Kidney (tissue), 14 donors: Measurements from ENCODE around the gene RIMKLB. TPM values are rescaled to one million over a fixed set of nuclear protein-coding genes. Genes with fewer than 3 reads are reported as not detected.

Experiments used
- DNase-seq, 5 donors: peaks; one replicate each; pipeline ENCODE4 v3.0.0-alpha.2; 2013 to 2020
- FAIRE-seq: peaks from 2 replicates; lab custom pipeline; 2012; peaks lifted over from hg19 to GRCh38; lab: Jason Lieb, UNC
- H3K27ac ChIP-seq, 2 donors: one replicate each; pipeline ENCODE4 v1.7.0; 2013; ENCODE audit warnings: low read depth in 2 of 2, low read length in 2 of 2, inconsistent platforms in 1 of 2
- H3K27me3 ChIP-seq: one replicate; pipeline ENCODE4 v1.7.1; 2013; ENCODE audit warnings: low read length, inconsistent platforms; ENCODE audit not compliant: control insufficient read depth, insufficient read depth
- H3K36me3 ChIP-seq, 3 donors: one replicate each; pipeline versions ENCODE4 v1.7.0 to v1.7.1; 2013; ENCODE audit warnings: low read length in 3 of 3, control low read depth in 1 of 3, inconsistent platforms in 1 of 3; ENCODE audit not compliant: insufficient read depth in 3 of 3, control insufficient read depth in 2 of 3
- H3K4me1 ChIP-seq, 3 donors: one replicate each; pipeline versions ENCODE4 v1.7.0 to v1.7.1; 2013; ENCODE audit warnings: low read length in 3 of 3, inconsistent platforms in 1 of 3, low read depth in 1 of 3; ENCODE audit not compliant: control insufficient read depth in 2 of 3, insufficient read depth in 2 of 3
- H3K4me3 ChIP-seq, 3 donors: one replicate each; pipeline versions ENCODE4 v1.7.0 to v1.8.1; 2013; ENCODE audit warnings: low read length in 3 of 3, control low read depth in 1 of 3, inconsistent platforms in 1 of 3
- H3K9ac ChIP-seq, 3 donors: one replicate each; pipeline versions ENCODE4 v1.7.0 to v1.7.1; 2013; ENCODE audit warnings: low read length in 3 of 3, control low read depth in 1 of 3, inconsistent platforms in 1 of 3
- H3K9me3 ChIP-seq, 3 donors: one replicate each; pipeline versions ENCODE4 v1.7.0 to v1.7.1; 2013; ENCODE audit warnings: low read length in 3 of 3, control low read depth in 1 of 3, inconsistent platforms in 1 of 3; ENCODE audit not compliant: control insufficient read depth in 2 of 3, insufficient read depth in 1 of 3
- CTCF ChIP-seq: IDR thresholded peaks from 3 replicates; pipeline ENCODE4 v1.5.1; 2012; ENCODE audit warnings: mild to moderate bottlenecking, moderate library complexity, borderline replicate concordance; ENCODE audit not compliant: insufficient read depth; ENCODE audit errors: extremely low read depth
- intact Hi-C: fragments of 100-400 bp; cut with DNase I; formaldehyde crosslinking; loops from one replicate; pipeline ENCODE4 v1.11.1; 2022
- polyA plus RNA-seq: library from polyadenylated mRNA; stranded (reverse); fragments of 350-450 nt; fragmentation: Illumina TruSeq; extraction: RNeasy Lipid Tissue Mini Kit (QIAGEN cat#74804); gene quantifications from one replicate; pipeline ENCODE4 v1.2.3, GENCODE V29; 2014; ENCODE audit warnings: low read depth, low replicate concordance; ENCODE audit not compliant: insufficient read depth
- total RNA-seq: library from RNA; stranded (reverse); fragmentation: NEBNext Ultra II Directional; extraction: Animal tissue kit (Norgen Biotek cat#: 25700); gene quantifications from one replicate; pipeline ENCODE4 v1.2.1, GENCODE V29; 2021
- donor health status: control.
- donor health status: control.
- donor health status: control.
- donor health status: control.
- donor health status: control.
- donor health status: DM: yes; HTN: yes; CAD: no.
- donor health status: Normal renal cell carcinoma (clear cell type).

The RIMKLB gene
- total and polyA plus RNA-seq, 2 donors from 2014 or later: 38.0 to 45.5 TPM

- H3K27ac ChIP-seq: peak overlapping the region; percentile 40 to 54
- TF ChIP-seq CTCF: no peak
- DNase-seq (peak in 1 of 5 donors; percentile 38), FAIRE-seq (no peak)
- no peaks in the 10 kb centered on the region for H3K27me3 ChIP-seq
- H3K9me3 ChIP-seq: no peaks in the 10 kb centered on the region
- peaks cover 0 to 6% (median 4%) of the 10 kb centered on the region in 3 donors for H3K4me1 ChIP-seq
- peak overlapping the region in 1 of 3 donors; percentile 52 for H3K9ac ChIP-seq
- intact Hi-C loops: no loop called here
- no peaks in the 10 kb centered on the region for H3K36me3 ChIP-seq
- peak overlapping the region in 2 of 3 donors; percentile 42 to 54 for H3K4me3 ChIP-seq
Measured at GRCh38 chr12:8709124-8709830, 11.5 kb downstream of the RIMKLB start.

GRCh38 chr12:8712572-8712971 is 14.8 kb downstream of the RIMKLB start:
- intact Hi-C loops: no loop called here
- TF ChIP-seq CTCF: no peak
- H3K36me3 ChIP-seq: no peaks in the 10 kb centered on the region
- no peak overlapping the region for H3K9ac ChIP-seq
- no peak overlapping the region for H3K4me3 ChIP-seq
- no peak for DNase-seq
- no peaks in the 10 kb centered on the region for H3K9me3 ChIP-seq
- FAIRE-seq: no peak
- no peaks in the 10 kb centered on the region for H3K27me3 ChIP-seq
- peaks cover 0 to 6% (median 4%) of the 10 kb centered on the region in 3 donors for H3K4me1 ChIP-seq
- no peak overlapping the region for H3K27ac ChIP-seq

GRCh38 chr12:8722286-8722800 is 24.6 kb downstream of the RIMKLB start:
- Histone ChIP-seq H3K27me3 (no peaks in the 10 kb centered on the region), H3K4me3 (no peak overlapping the region), H3K9me3 (peaks cover 0 to 3% (median 0%) of the 10 kb centered on the region in 3 donors), H3K9ac (no peak overlapping the region), H3K36me3 (peaks cover 0 to 8% (median 2%) of the 10 kb centered on the region in 3 donors), H3K27ac (no peak overlapping the region), H3K4me1 (no peaks in the 10 kb centered on the region)
- no peak for TF ChIP-seq CTCF
- intact Hi-C loops: no loop called here
- DNase-seq (no peak), FAIRE-seq (no peak)
